HCT116 (cell line): ENCODE data around the gene OXCT1.

Experiments
- CEBPB ChIP-seq: IDR thresholded peaks from 2 replicates; pipeline ENCODE4 v1.6.1; 2012; ENCODE audit warnings: low read depth
- EZH2 ChIP-seq: fragments of 200-600 bp; sonication (generic); IDR thresholded peaks from 2 replicates; pipeline ENCODE4 v1.6.1; 2017; ENCODE audit warnings: antibody characterized with exemption, mixed run types
- RAD21 ChIP-seq: IDR thresholded peaks from 2 replicates; pipeline ENCODE4 v1.6.1; 2012; ENCODE audit warnings: low read depth, mild to moderate bottlenecking
- TF ChIP-seq, protein P1 (sequence below), 3 experiments: fragments of 200-600 bp in 1 of 3; sonication (generic) in 1 of 3; IDR thresholded peaks in 2 of 3; conservative IDR thresholded peaks in 1 of 3; 2 replicates each; pipeline ENCODE4 v1.5.1; 2012 to 2017; ENCODE audit warnings: low read depth in 2 of 3, low read length in 2 of 3, antibody characterized with exemption in 1 of 3, borderline replicate concordance in 1 of 3, control low read depth in 1 of 3, mild to moderate bottlenecking in 1 of 3, mixed read lengths in 1 of 3, mixed run types in 1 of 3, moderate library complexity in 1 of 3; ENCODE audit not compliant: insufficient read depth in 1 of 3

- no peak for TF ChIP-seq RAD21
- TF ChIP-seq, protein P1, sequence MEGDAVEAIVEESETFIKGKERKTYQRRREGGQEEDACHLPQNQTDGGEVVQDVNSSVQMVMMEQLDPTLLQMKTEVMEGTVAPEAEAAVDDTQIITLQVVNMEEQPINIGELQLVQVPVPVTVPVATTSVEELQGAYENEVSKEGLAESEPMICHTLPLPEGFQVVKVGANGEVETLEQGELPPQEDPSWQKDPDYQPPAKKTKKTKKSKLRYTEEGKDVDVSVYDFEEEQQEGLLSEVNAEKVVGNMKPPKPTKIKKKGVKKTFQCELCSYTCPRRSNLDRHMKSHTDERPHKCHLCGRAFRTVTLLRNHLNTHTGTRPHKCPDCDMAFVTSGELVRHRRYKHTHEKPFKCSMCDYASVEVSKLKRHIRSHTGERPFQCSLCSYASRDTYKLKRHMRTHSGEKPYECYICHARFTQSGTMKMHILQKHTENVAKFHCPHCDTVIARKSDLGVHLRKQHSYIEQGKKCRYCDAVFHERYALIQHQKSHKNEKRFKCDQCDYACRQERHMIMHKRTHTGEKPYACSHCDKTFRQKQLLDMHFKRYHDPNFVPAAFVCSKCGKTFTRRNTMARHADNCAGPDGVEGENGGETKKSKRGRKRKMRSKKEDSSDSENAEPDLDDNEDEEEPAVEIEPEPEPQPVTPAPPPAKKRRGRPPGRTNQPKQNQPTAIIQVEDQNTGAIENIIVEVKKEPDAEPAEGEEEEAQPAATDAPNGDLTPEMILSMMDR (IDR thresholded peaks at IDR 0.05 in 2 of 3, conservative IDR thresholded peaks at IDR 0.05 in 1 of 3; ENCODE audit: borderline replicate concordance in 1 of 3, insufficient read depth in 1 of 3, low read depth in 2 of 3, low read length in 2 of 3): no peak
- TF ChIP-seq EZH2: no peak
- no peak for TF ChIP-seq CEBPB
Observed at GRCh38 chr5:41870627-41871048, 413 bp upstream of the OXCT1 start.
